ENCODE measurements around the gene RAB44. TPM values are rescaled to one million over a fixed set of nuclear protein-coding genes. Genes with fewer than 3 reads are reported as not detected.

Gene RAB44
- total RNA-seq, 4 donors from 2014 or later, result 0.14 to 1.1 (median 0.46) TPM

- H3K27me3 ChIP-seq, result no peaks in the 10 kb centered on the region
- 90% methylated on average over 1 of the region's 1 CpG; no CpG with 5 or more reads in 1 of the 2 donors for WGBS, 2 donors (ENCODE audit: low coverage in 1 of 2)
- H3K4me1 ChIP-seq, result peaks cover 0 to 25% (median 6%) of the 10 kb centered on the region in 4 donors
- no peak for DNase-seq
- peak overlapping the region in 3 of 4 donors; percentile 33 to 66 (median 42) for H3K27ac ChIP-seq
- H3K9me3 ChIP-seq, result no peaks in the 10 kb centered on the region
- intact Hi-C loops (cut with DNase I; ENCODE audit: low total_unique reads) (no loop called here), in situ Hi-C loops (cut with MboI; ENCODE audit: low pct_ligation_motif_present in 1 of 4, low pct_unique_long_range_greater_than_20kb in 1 of 4, low sequenced_read_pairs in 3 of 4) (no loop called here)
- no peak overlapping the region for H3K4me3 ChIP-seq
- TF ChIP-seq POLR2A (IDR thresholded peaks at IDR 0.05), result no peak
- TF ChIP-seq CTCF (IDR thresholded peaks at IDR 0.05), result peak in 2 of 5 experiments; percentile 7 to 13
- H3K36me3 ChIP-seq, result no peaks in the 10 kb centered on the region
Observed at GRCh38 chr6:36657271-36657670, 40.4 kb upstream of the RAB44 start.

- TF ChIP-seq POLR2A (IDR thresholded peaks at IDR 0.05) (no peak), POLR2AphosphoS5 (IDR thresholded peaks at IDR 0.05) (no peak), CTCF (IDR thresholded peaks at IDR 0.05) (no peak), EP300 (IDR thresholded peaks at IDR 0.05; ENCODE audit: low read depth) (no peak)
- intact Hi-C loops (cut with DNase I; ENCODE audit: low total_unique reads), result no loop called here
- peak overlapping the region in 3 of 4 donors; percentile 33 to 66 (median 42) for H3K27ac ChIP-seq
- WGBS, 2 donors (ENCODE audit: low coverage in 1 of 2), result 27% methylated on average over 1 of the region's 1 CpG; no CpG with 5 or more reads in 1 of the 2 donors
- H3K36me3 ChIP-seq, result no peaks in the 10 kb centered on the region
- DNase-seq, result no peak
- peaks cover 0 to 27% (median 9%) of the 10 kb centered on the region in 4 donors for H3K4me1 ChIP-seq
- H3K4me3 ChIP-seq, result no peak overlapping the region
- in situ Hi-C loops (cut with MboI; ENCODE audit: low pct_ligation_motif_present in 1 of 4, low pct_unique_long_range_greater_than_20kb in 1 of 4, low sequenced_read_pairs in 3 of 4), result no loop called here
- no peaks in the 10 kb centered on the region for H3K9me3 ChIP-seq
- no peaks in the 10 kb centered on the region for H3K27me3 ChIP-seq
Observed at GRCh38 chr6:36657942-36658544, 39.6 kb upstream of the RAB44 start.

GRCh38 chr6:36659271-36659670 is 38.4 kb upstream of the RAB44 start:
- in situ Hi-C loops (cut with MboI; ENCODE audit: low pct_ligation_motif_present in 1 of 4, low pct_unique_long_range_greater_than_20kb in 1 of 4, low sequenced_read_pairs in 3 of 4) (no loop called here), intact Hi-C loops (cut with DNase I; ENCODE audit: low total_unique reads) (no loop called here)
- Histone ChIP-seq H3K4me1 (peaks cover 0 to 29% (median 9%) of the 10 kb centered on the region in 4 donors), H3K36me3 (no peaks in the 10 kb centered on the region), H3K27ac (peak overlapping the region; percentile 2 to 66 (median 38)), H3K4me3 (no peak overlapping the region), H3K9me3 (no peaks in the 10 kb centered on the region), H3K27me3 (no peaks in the 10 kb centered on the region)
- TF ChIP-seq CTCF (IDR thresholded peaks at IDR 0.05) (no peak), POLR2A (IDR thresholded peaks at IDR 0.05) (no peak), POLR2AphosphoS5 (IDR thresholded peaks at IDR 0.05) (peak in 2 of 3 donors; percentile 68 to 69), EP300 (IDR thresholded peaks at IDR 0.05; ENCODE audit: low read depth) (peak; percentile 51)
- 53% methylated on average over 1 of the region's 1 CpG; no CpG with 5 or more reads in 1 of the 2 donors for WGBS, 2 donors (ENCODE audit: low coverage in 1 of 2)
- no peak for DNase-seq

- no peaks in the 10 kb centered on the region for H3K9me3 ChIP-seq
- TF ChIP-seq CTCF (IDR thresholded peaks at IDR 0.05), result no peak
- TF ChIP-seq POLR2AphosphoS5 (IDR thresholded peaks at IDR 0.05), result no peak
- no peak for TF ChIP-seq EP300 (IDR thresholded peaks at IDR 0.05; ENCODE audit: low read depth)
- no peak for TF ChIP-seq POLR2A (IDR thresholded peaks at IDR 0.05)
- no peaks in the 10 kb centered on the region for H3K36me3 ChIP-seq
- no peak overlapping the region for H3K27ac ChIP-seq
- WGBS, 2 donors (ENCODE audit: low coverage in 1 of 2), result 38 to 84% methylated on average over 5 to 44 of the region's 44 CpGs
- peak; percentile 63 for DNase-seq
- in situ Hi-C loops (cut with MboI; ENCODE audit: low pct_ligation_motif_present in 1 of 4, low pct_unique_long_range_greater_than_20kb in 1 of 4, low sequenced_read_pairs in 3 of 4) (no loop called here), intact Hi-C loops (cut with DNase I; ENCODE audit: low total_unique reads) (no loop called here)
- peak overlapping the region in 1 of 4 donors; percentile 20 for H3K4me3 ChIP-seq
- H3K27me3 ChIP-seq, result no peaks in the 10 kb centered on the region
- H3K4me1 ChIP-seq, result peaks cover 0 to 32% (median 9%) of the 10 kb centered on the region in 4 donors
Observed at GRCh38 chr6:36660771-36661471, 36.7 kb upstream of the RAB44 start.
